ENCODE measurements around the gene PIM1.
"Not testable (repeated sequence)": the region's sequence is repeated elsewhere in the genome, so short reads cannot be mapped to it uniquely, and the experiment has no call there.

The PIM1 gene

DNA sequence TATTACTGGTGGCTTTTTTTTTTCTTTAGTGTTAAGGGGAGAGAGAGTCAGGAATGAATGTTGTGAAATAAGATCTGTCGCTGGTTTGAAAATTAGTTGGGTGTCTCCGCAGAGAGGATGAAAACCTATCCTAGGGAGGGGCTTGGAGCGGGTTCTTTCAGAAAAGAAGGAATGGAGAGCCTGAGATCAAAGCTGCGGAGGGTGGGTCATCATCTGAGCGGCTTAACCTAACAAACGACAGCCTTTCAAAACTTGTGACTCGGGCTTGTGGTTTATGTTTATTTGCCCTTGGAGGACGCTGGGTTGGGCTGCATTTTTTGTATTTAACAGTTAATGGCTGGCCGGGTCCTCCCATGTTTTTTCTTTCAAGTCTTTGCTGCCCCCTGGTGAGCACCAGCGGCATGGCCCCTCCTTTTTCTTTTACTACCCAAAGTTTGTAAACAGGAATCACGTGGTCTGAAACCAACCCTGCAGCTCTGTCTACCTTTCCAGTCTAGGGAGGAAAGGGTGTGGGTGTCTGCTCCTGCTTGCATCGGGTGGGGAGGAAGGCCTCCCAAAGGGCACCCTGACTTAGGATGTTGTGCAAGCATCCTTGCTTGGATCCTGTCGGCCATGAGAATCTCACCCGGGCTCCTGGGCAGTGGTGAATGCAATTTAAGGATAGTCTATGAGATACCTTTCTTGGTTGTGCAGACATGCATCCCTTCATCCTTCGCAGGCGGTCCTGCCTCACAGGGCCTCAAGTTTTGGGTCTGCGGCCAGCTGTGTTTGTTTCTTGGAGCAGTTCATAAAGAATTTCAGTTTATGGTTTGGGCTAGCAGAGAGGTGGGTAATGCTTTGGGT, 2.2 kb downstream of the PIM1 start:
- peak; percentile 74 to 87 for DNase-seq

DNA sequence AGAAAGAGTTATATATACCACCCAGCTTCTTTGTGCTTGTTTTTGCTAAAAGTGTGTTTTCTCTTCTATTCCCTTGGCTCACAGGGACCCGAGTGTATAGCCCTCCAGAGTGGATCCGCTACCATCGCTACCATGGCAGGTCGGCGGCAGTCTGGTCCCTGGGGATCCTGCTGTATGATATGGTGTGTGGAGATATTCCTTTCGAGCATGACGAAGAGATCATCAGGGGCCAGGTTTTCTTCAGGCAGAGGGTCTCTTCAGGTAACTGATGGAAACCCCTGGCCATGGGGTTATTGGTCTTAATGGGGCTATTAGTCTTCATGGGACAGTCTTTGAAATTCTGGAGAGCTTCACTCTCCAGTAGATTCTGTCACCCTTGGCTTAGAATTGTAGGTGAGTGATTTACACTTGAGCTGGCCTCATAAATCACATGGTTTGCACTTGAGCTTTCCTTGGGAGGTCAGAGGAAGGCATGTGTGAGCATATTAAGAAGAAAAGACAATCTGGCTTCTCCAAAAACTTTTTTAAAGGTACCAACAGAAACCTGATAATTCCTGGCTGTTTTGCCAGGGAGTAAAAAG, 3.0 kb downstream of the PIM1 start:
- DNase-seq, result no peak

DNA sequence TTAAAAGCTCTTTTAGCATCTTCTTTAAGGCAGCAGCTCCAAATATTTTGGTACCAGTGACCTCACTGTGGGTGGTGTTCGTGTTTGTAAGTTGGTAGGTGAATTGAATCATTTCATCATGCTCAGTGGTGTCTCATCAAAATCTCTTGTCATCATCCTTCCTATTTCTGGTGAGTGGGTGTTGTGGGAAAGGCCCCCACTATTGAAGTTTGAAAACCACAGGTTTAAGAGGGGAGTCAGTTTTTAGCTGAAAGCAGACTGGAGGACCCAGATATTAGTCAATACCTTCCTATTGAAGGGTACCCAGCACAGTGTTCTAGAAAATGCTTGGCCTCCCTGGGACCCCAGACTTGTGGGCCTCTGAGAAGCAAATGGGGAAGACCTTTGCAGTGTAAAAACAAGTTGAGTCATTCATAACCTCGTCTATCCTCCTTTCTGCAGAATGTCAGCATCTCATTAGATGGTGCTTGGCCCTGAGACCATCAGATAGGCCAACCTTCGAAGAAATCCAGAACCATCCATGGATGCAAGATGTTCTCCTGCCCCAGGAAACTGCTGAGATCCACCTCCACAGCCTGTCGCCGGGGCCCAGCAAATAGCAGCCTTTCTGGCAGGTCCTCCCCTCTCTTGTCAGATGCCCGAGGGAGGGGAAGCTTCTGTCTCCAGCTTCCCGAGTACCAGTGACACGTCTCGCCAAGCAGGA, 3.7 kb downstream of the PIM1 start:
- peak; percentile 34 to 70 for DNase-seq

DNA sequence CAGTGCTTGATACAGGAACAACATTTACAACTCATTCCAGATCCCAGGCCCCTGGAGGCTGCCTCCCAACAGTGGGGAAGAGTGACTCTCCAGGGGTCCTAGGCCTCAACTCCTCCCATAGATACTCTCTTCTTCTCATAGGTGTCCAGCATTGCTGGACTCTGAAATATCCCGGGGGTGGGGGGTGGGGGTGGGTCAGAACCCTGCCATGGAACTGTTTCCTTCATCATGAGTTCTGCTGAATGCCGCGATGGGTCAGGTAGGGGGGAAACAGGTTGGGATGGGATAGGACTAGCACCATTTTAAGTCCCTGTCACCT, 4.2 kb downstream of the PIM1 start:
- DNase-seq, result no peak

DNA sequence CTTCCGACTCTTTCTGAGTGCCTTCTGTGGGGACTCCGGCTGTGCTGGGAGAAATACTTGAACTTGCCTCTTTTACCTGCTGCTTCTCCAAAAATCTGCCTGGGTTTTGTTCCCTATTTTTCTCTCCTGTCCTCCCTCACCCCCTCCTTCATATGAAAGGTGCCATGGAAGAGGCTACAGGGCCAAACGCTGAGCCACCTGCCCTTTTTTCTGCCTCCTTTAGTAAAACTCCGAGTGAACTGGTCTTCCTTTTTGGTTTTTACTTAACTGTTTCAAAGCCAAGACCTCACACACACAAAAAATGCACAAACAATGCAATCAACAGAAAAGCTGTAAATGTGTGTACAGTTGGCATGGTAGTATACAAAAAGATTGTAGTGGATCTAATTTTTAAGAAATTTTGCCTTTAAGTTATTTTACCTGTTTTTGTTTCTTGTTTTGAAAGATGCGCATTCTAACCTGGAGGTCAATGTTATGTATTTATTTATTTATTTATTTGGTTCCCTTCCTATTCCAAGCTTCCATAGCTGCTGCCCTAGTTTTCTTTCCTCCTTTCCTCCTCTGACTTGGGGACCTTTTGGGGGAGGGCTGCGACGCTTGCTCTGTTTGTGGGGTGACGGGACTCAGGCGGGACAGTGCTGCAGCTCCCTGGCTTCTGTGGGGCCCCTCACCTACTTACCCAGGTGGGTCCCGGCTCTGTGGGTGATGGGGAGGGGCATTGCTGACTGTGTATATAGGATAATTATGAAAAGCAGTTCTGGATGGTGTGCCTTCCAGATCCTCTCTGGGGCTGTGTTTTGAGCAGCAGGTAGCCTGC, 4.8 kb downstream of the PIM1 start:
- DNase-seq, result no peak

DNA sequence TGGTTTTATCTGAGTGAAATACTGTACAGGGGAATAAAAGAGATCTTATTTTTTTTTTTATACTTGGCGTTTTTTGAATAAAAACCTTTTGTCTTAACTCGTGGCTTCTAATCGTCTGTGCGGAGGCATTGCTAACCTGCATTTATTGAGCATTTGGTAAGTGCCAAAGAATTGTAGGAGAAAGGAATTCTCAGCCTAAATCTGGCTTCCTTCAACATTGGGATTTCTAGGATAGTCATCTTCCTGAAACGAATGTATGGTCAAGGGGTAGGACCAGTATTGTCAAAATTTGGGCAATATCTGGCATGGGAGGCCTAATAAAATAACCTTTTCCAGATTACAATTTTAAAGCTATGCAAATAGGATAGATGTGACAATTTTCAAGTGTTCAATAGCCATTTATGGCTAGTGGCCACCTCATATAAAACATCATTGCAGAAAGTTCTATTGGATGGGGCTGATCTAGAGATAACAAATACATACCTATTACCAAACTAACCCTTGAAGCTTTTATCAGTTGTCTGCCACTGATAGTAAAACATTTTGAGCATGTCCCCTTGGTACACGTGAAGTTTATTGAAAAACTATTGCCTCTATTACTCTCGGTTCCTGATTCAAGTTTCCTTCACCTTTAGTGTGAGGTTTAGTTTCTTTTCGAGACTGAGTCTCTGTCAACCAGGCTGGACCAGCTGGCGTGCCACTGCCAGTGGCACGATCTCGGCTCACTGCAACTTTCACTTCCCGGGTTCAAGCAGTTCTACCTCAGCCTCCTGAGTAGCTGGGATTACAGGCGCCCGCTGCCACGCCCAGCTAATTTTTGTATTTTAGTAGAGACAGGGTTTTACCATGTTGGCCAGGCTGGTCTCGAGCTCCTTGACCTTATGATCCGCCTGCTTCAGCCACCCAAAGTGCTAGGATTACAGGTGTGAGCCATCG, 5.6 kb downstream of the PIM1 start:
- DNase-seq, result no peak

DNA sequence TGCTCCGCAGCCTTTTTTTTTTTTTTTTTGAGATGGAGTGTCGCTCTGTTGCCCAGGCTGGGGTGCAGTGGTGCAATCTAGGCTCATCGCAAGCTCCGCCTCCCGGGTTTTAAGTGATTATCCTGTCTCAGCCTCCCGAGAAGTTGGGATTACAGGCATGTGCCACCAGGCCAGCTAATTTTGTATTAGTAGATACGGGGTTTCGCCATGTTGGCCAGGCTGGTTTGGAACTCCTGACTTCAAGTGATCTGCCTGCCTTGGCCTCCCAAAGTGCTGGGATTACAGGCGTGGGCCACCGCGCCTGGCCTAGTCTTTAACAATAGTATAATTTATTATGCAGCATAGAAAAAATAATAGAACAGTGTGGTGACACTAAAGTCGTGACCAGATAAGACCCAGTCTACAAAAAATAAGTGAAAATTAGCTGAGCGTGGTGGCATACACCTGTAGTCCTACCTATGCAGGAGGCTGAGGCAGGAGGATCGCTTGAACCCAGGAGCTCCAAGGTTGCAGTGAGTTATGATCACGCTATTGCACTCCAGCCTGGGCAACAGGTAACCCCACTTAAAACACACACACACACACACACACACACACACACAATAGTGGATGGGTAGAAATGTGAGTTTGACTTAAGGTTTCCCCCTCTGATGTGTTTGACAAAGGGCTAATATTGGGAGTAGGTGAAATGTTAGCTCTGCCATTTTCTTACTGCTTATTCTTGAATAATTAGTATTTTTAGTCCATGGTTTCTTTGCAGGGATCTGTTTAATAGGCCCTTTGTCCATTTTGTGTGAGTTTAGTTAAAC, 6.5 kb downstream of the PIM1 start:
- no peak for DNase-seq

DNA sequence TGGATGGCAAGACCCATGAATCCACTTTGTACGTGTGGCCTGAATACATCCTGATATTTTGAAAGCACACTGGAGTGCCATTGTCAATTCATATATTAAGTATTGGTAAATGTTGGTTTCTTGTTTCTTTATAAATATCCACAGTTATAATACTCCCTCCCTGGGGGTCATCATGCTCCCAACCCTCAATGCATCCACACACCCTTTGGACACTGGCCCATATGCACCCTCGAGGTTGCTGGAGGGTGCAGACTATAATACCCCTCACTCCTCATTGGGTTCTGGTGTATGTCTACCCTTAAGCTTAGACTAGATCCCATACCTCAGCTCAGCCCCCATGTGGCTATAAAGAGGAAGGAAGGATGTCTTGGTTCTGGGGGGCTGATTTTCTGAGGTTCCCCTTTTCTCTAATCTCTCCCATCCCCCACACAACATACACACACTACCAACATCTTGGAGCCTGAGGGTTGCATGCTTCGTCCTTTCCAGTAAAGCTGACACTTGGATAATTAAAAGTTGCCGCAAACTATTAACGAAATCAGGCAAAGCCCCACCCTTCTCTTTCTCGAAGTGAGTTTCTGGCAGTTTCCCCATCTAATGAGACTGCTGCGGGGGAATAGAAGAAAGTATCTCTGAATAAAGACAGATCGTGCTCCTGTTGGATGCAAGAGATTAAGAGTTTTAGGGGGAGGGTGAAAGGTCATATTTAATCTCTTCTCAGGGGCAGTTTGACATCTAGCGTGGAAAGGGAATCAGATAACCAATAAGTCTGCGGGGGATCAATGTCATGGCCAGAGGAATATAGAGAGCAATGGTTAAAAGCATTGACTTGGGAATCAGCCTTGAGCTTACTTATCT, 7.4 kb downstream of the PIM1 start:
- DNase-seq, result no peak

DNA sequence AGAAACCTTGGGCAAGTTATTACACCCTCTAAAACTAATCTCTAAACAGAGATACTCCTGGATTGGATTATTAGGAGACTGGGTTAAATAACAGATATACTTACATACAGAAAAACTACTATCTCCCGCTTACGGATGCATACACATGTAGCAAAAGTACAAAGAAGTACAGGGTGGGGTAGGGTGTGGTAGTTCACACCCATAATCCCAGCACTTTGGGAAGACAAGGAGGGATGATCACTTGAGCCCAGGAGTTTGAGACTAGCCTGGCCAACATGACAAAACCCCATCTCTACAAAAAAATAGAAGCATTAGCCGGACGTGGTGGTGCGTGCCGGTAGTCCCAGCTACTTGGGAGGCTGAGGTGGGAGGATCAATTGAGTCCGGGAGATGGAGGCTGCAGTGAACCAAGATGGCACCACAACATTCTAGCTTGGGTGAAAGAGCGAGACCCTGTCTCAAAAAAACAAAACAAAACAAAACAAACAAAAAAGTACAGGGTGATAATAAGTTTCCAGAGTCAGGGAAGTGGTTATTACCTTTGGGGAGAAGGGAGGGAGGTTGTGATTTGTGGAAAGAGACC, 8.1 kb downstream of the PIM1 start:
- DNase-seq, result no peak

DNA sequence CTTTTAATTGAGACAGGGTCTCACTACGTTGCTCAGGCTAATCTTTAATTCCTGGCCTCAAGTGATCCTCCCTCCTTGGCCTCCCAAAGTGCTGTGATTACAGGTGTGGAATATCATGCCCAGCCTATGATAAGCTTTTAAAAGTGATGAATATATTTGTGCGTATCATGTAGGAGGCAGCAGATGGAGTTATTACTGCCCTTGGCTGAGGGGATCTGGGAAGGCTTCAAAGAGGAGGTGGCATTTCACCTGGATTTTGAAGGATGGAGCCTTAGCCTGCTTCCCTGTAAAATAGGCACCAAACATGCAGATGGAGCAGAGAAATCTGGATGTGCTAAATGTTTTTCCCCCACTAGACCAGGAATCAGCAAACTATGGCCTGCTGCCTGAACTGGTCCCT, 10.1 kb downstream of the PIM1 start:
- no peak for DNase-seq

DNA sequence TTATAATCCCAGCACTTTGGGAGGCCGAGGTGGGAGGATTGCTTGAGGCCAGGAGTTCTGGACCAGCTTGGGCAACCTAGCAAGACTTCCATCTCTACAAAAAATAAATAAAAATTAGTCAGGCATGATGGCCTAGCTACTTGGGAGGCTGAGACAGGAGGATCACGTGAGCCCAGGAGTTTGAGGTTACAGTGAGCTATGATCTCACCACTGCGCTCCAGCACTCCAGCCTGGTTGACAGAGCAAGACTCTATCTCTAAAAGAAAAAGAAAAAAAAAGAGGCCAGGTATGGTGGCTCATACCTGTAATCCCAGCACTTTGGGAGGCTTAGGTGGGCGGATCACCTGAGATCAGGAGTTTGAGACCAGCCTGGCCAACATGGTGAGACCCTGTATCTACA, 10.7 kb downstream of the PIM1 start:
- DNase-seq, result not testable (repeated sequence)

DNA sequence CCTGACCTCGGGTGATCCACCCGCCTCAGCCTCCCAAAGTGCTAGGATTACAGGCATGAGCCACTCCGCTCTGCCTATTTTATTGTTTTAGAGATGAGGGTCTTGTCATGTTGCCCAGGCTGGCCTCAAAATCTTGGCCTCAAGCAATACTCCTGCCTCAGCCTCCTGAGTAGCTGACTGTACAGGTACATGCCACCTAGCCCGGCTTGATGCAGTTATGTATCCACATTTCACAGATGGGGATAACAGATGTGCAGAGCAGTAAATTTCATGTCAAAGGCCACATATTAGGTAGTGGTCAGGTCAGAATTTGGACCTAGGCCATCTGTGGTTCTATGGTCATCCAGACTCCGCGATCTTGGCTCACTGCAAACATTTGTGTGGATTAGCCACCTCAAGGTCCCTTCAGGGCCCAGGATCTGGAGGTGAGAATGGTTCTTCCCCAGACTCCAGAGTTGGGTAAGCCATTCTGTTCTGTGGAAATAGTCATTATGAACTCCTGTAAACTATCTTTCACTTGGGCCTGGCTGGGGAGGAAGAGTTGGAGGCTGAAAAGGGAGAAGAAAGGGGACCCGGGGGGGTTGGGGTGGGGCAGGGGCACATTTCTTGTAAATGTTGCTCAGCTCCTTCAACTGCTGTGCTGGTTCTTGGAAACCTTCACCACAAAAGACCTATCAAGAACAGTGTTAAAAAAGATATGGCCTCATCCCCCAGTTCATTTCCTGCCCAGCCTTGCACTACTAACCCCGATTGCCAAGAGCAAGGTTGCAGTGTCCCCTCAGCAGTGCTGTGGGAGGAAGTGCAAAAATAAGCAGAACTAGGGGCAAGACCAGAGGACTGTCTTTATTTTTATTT, 13.0 kb downstream of the PIM1 start:
- DNase-seq, result peak in 1 of 2 experiments; percentile 62

DNA sequence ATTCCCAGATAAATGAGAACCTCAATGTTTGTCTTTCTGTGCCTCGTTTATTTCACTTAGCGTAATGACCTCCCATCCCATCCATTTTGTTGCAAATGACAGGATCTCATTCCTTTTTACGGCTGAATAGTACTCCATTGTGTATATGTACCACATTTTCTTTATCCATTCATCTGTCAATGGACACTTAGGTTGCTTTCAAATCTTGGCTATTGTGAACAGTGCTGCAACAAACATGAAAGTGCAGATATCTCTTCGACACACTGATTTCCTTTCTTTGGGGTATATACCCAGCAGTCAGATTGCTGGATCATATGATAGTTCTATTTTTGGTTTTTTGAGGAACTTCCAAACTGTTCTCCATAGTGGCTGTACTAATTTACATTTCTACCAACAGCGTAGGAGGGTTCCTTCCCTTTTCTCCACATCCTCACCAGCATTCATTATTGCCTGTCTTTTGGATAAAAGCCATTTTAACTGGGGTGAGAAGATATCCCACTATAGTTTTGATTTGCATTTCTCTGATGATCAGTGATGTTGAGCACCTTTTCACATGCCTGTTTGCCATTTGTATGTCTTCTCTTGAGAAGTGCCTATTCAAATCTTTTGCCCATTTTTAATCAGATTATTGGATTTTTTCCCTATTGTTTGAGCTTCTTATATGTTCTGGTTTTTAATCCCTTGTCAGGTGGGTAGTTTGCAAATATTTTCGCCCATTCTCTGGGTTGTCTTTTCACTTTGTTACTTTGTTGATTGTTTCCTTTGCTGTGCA, 16.2 kb downstream of the PIM1 start:
- not testable (repeated sequence) for DNase-seq

DNA sequence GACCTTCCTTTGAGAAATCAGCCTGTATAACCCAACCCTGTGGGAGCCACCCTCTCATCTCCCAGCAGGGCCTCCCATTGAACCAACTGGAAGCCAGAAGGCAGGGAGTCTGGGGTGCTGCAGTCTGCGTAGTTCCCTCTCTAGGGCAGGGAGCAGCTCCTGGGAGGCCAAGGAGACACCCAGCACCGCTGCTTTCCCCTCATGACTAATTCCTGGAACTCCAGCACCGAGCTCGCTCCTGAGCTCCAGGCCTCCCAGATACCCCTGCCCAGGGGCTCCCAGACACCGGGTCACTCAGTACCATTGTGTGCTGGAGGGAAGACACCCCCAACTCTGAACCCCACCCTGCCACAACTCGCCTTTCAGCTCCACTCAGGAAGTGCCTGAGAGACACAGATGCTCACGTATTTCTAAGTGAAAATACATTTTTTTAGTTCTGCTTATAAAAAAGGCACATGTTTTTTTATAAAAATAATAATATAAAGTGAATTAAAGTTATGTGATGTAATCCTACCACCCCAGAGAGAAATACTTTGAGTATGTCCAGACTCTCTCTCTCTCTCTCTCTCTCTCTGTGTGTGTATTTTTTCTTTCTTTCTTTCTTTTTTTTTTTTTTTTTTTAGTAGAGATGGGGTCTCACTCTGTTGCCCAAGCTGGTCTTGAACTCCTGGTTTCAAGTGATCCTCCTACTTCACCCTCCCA, 17.5 kb downstream of the PIM1 start:
- no peak for DNase-seq

DNA sequence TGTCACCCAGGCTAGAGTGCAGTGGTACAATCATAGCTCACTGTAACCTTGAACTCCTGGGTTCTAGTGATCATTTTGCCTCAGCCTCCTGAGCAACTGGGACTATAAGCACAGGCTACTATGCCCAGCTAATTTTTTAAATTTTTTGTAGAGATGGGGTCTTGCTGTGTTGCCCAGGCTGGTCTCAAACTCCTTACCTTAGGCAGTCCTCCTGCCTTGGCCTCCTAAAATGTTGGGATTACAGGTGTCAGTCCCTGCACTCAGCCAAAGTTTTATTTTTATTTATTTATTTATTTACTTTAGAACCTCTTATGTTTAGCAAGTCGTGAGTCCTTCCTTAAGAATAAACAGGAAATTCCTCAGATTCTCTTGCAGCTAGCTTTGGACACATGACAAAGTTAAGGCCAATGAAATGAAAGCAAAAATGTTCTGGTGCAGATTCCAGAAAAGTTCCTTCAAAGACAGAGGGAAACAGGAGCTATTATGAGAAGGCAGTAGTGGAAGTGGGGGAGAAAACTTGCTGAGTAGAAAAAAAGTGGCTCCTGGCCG, 19.1 kb downstream of the PIM1 start:
- DNase-seq, result no peak

DNA sequence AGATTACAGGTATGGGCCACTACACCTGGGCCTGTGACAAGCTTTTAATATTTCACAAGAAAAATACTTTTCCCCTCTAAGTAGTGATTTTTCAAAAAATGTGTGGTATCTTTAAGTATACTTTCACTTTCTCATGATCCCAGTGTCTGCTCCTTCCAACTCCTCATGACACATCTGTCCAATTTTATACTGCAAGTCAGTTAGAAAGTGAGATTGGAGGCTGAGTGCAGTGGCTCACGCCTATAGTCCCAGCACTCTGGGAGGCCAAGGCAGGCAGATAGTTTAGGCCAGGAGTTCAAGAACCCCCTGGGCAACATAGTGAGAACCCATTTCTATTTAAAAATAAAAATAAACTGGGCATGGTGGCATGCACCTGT, 20.2 kb downstream of the PIM1 start:
- DNase-seq, result no peak

DNA sequence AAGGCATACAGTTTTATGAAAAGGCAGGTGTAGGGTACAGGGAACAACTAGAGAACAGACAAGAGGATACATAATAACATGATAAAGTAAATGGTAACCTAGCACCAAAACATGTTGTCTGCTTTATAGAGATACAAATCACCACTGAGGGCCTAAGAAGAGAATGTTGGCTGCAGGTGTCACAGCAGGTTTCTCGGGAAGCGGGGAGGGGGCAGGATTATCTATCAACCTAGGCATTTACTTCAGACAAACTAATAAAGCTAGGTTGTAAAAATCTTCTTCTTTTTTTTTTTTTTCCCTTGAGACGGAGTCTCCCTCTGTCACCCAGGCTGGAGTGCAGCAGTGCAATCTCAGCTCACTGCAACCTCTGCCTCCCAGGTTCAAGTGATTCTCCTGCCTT, 22.7 kb downstream of the PIM1 start:
- no peak for DNase-seq

Data from stimulated activated CD4-positive, alpha-beta T cell treated with anti-CD3 and anti-CD28 coated beads, Interleukin-4, amount 100 ng/mL, for 4 hours (primary cell).